ENCODE results near the gene EIF5A. TPM values are rescaled to one million over a fixed set of nuclear protein-coding genes. Genes with fewer than 3 reads are reported as not detected.
A peak's percentile ranks its signal among the peaks of the same experiment; 100 is the strongest.

Gene EIF5A
- total RNA-seq, 3 donors from 2014 or later (not counting 1 experiment from before 2014, with no cell fraction given), result 483 to 608 (median 492) TPM

- peak; percentile 82 for TF ChIP-seq CTCF (IDR thresholded peaks at IDR 0.05)
- H3K36me3 ChIP-seq (ENCODE audit: control insufficient read depth, insufficient read depth, low read length), result peaks cover 43% of the 10 kb centered on the region
- no peak overlapping the region for H3K27ac Mint-ChIP-seq
- no peak overlapping the region for H3K27ac ChIP-seq (ENCODE audit: low read length)
- H3K9me3 ChIP-seq (ENCODE audit: control insufficient read depth, insufficient read depth, low read length), result no peaks in the 10 kb centered on the region
- 70% methylated on average over 39 of the region's 39 CpGs for WGBS (ENCODE audit: insufficient coverage)
- H3K4me3 ChIP-seq (ENCODE audit: low read length), result no peak overlapping the region
- H3K27me3 Mint-ChIP-seq (ENCODE audit: low read depth in 2 of 2), result no peaks in the 10 kb centered on the region
- intact Hi-C loops (cut with micrococcal nuclease), result no loop called here
- no peaks in the 10 kb centered on the region for H3K36me3 Mint-ChIP-seq
- H3K27me3 ChIP-seq (ENCODE audit: control insufficient read depth, insufficient read depth, low read length), result no peaks in the 10 kb centered on the region
- DNase-seq (peak; percentile 66 to 79), ATAC-seq (peak in 2 of 3 donors; percentile 53 to 54)
- H3K4me1 ChIP-seq (ENCODE audit: control insufficient read depth, insufficient read depth, low read length), result peaks cover 14% of the 10 kb centered on the region
- H3K9me3 Mint-ChIP-seq, result no peaks in the 10 kb centered on the region
- H3K4me3 Mint-ChIP-seq, result no peak overlapping the region
- peaks cover 11 to 25% of the 10 kb centered on the region in 2 donors for H3K4me1 Mint-ChIP-seq
Measured at GRCh38 chr17:7323731-7324437, 16.5 kb downstream of the EIF5A start.

- DNase-seq (no peak), ATAC-seq (no peak)
- Histone ChIP-seq H3K27ac (ENCODE audit: low read length) (no peak overlapping the region), H3K4me3 (ENCODE audit: low read length) (no peak overlapping the region), H3K36me3 (ENCODE audit: control insufficient read depth, insufficient read depth, low read length) (peaks cover 43% of the 10 kb centered on the region), H3K9me3 (ENCODE audit: control insufficient read depth, insufficient read depth, low read length) (no peaks in the 10 kb centered on the region), H3K27me3 (ENCODE audit: control insufficient read depth, insufficient read depth, low read length) (no peaks in the 10 kb centered on the region), H3K4me1 (ENCODE audit: control insufficient read depth, insufficient read depth, low read length) (peaks cover 14% of the 10 kb centered on the region)
- 85% methylated on average over 3 of the region's 3 CpGs for WGBS (ENCODE audit: insufficient coverage)
- H3K4me3 Mint-ChIP-seq, result no peak overlapping the region
- H3K4me1 Mint-ChIP-seq, result peaks cover 13 to 26% of the 10 kb centered on the region in 2 donors
- H3K27me3 Mint-ChIP-seq (ENCODE audit: low read depth in 2 of 2), result no peaks in the 10 kb centered on the region
- no peaks in the 10 kb centered on the region for H3K36me3 Mint-ChIP-seq
- intact Hi-C loops (cut with micrococcal nuclease), result no loop called here
- H3K9me3 Mint-ChIP-seq, result no peaks in the 10 kb centered on the region
- TF ChIP-seq CTCF (IDR thresholded peaks at IDR 0.05), result peak; percentile 32
- H3K27ac Mint-ChIP-seq, result no peak overlapping the region
Measured at GRCh38 chr17:7324438-7324779, 17.0 kb downstream of the EIF5A start.

GRCh38 chr17:7325031-7325528 lies 17.7 kb downstream of the EIF5A start:
- ATAC-seq (no peak), DNase-seq (no peak)
- Histone ChIP-seq H3K27me3 (ENCODE audit: control insufficient read depth, insufficient read depth, low read length) (no peaks in the 10 kb centered on the region), H3K9me3 (ENCODE audit: control insufficient read depth, insufficient read depth, low read length) (no peaks in the 10 kb centered on the region), H3K27ac (ENCODE audit: low read length) (no peak overlapping the region), H3K4me3 (ENCODE audit: low read length) (no peak overlapping the region), H3K4me1 (ENCODE audit: control insufficient read depth, insufficient read depth, low read length) (peaks cover 19% of the 10 kb centered on the region), H3K36me3 (ENCODE audit: control insufficient read depth, insufficient read depth, low read length) (peaks cover 43% of the 10 kb centered on the region)
- no peak overlapping the region for H3K27ac Mint-ChIP-seq
- H3K4me1 Mint-ChIP-seq, result peaks cover 19 to 32% of the 10 kb centered on the region in 2 donors
- no peak overlapping the region for H3K4me3 Mint-ChIP-seq
- H3K9me3 Mint-ChIP-seq, result no peaks in the 10 kb centered on the region
- TF ChIP-seq CTCF (IDR thresholded peaks at IDR 0.05), result no peak
- no peaks in the 10 kb centered on the region for H3K36me3 Mint-ChIP-seq
- WGBS (ENCODE audit: insufficient coverage), result 98% methylated on average over 9 of the region's 19 CpGs
- H3K27me3 Mint-ChIP-seq (ENCODE audit: low read depth in 2 of 2), result no peaks in the 10 kb centered on the region
- intact Hi-C loops (cut with micrococcal nuclease), result no loop called here

GRCh38 chr17:7326186-7326585 lies 18.8 kb downstream of the EIF5A start:
- ATAC-seq (no peak), DNase-seq (no peak)
- no peaks in the 10 kb centered on the region for H3K36me3 Mint-ChIP-seq
- intact Hi-C loops (cut with micrococcal nuclease), result no loop called here
- H3K9me3 ChIP-seq (ENCODE audit: control insufficient read depth, insufficient read depth, low read length), result no peaks in the 10 kb centered on the region
- no peak overlapping the region for H3K4me3 ChIP-seq (ENCODE audit: low read length)
- H3K27ac ChIP-seq (ENCODE audit: low read length), result no peak overlapping the region
- no peak for TF ChIP-seq CTCF (IDR thresholded peaks at IDR 0.05)
- no peak overlapping the region for H3K4me3 Mint-ChIP-seq
- no peak overlapping the region for H3K27ac Mint-ChIP-seq
- WGBS (ENCODE audit: insufficient coverage), result 94% methylated on average over 11 of the region's 11 CpGs
- H3K27me3 Mint-ChIP-seq (ENCODE audit: low read depth in 2 of 2), result no peaks in the 10 kb centered on the region
- no peaks in the 10 kb centered on the region for H3K9me3 Mint-ChIP-seq
- peaks cover 27% of the 10 kb centered on the region for H3K4me1 ChIP-seq (ENCODE audit: control insufficient read depth, insufficient read depth, low read length)
- H3K4me1 Mint-ChIP-seq, result peaks cover 21 to 40% of the 10 kb centered on the region in 2 donors
- no peaks in the 10 kb centered on the region for H3K27me3 ChIP-seq (ENCODE audit: control insufficient read depth, insufficient read depth, low read length)
- peaks cover 33% of the 10 kb centered on the region for H3K36me3 ChIP-seq (ENCODE audit: control insufficient read depth, insufficient read depth, low read length)
